GM21576 (cell line): ENCODE data around the gene TRDN.
"Not testable (repeated sequence)": the region's sequence is repeated elsewhere in the genome, so short reads cannot be mapped to it uniquely, and the experiment has no call there.

ENCODE experiments used
- ATAC-seq: cut with Tn5 transposase; IDR thresholded peaks from one replicate; pipeline ENCODE4 v1.9.1; 2021; ENCODE audit warnings: mild to moderate bottlenecking, moderate library complexity; ENCODE audit not compliant: unreplicated experiment

TRDN gene

GRCh38 chr6:123314459-123314858, 322.3 kb downstream of the TRDN start:
- ATAC-seq, result not testable (repeated sequence)

- no peak for ATAC-seq
These were observed 327.6 kb downstream of the TRDN start for GRCh38 chr6:123309130-123309529.

- no peak for ATAC-seq
These were observed 330.4 kb downstream of the TRDN start for GRCh38 chr6:123306334-123306733.

- no peak for ATAC-seq
These were observed 341.1 kb downstream of the TRDN start for GRCh38 chr6:123295672-123296071.

- no peak for ATAC-seq
These were observed 341.6 kb downstream of the TRDN start for GRCh38 chr6:123295181-123295580.

GRCh38 chr6:123288649-123289048, 348.1 kb downstream of the TRDN start:
- no peak for ATAC-seq

GRCh38 chr6:123276546-123276980, 360.2 kb downstream of the TRDN start:
- no peak for ATAC-seq

GRCh38 chr6:123263981-123264380, 372.8 kb downstream of the TRDN start:
- ATAC-seq, result no peak

- ATAC-seq, result no peak
These were observed 396.1 kb downstream of the TRDN start for GRCh38 chr6:123240626-123241025.

GRCh38 chr6:123233336-123233735, 403.4 kb downstream of the TRDN start:
- ATAC-seq, result no peak

GRCh38 chr6:123227789-123228188, 409.0 kb downstream of the TRDN start:
- not testable (repeated sequence) for ATAC-seq

- no peak for ATAC-seq
These were observed 410.4 kb downstream of the TRDN start for GRCh38 chr6:123226398-123226797.

GRCh38 chr6:123224077-123224476, 412.7 kb downstream of the TRDN start:
- ATAC-seq, result no peak

GRCh38 chr6:123223461-123223860, 413.3 kb downstream of the TRDN start:
- ATAC-seq, result no peak

- ATAC-seq, result no peak
These were observed 421.5 kb downstream of the TRDN start for GRCh38 chr6:123215211-123215610.

- no peak for ATAC-seq
These were observed 422.3 kb downstream of the TRDN start for GRCh38 chr6:123214433-123214832.

GRCh38 chr6:123213921-123214320, 422.8 kb downstream of the TRDN start:
- ATAC-seq, result no peak

GRCh38 chr6:123211777-123212545, 424.8 kb downstream of the TRDN start:
- no peak for ATAC-seq

- ATAC-seq, result no peak
These were observed 426.1 kb downstream of the TRDN start for GRCh38 chr6:123210645-123211044.

- ATAC-seq, result no peak
These were observed 428.7 kb downstream of the TRDN start for GRCh38 chr6:123207967-123208510.

GRCh38 chr6:123203928-123204327, 432.8 kb downstream of the TRDN start:
- no peak for ATAC-seq

GRCh38 chr6:123201869-123202372, 434.8 kb downstream of the TRDN start:
- ATAC-seq, result no peak
